Kidney tubule cell (primary cell): Measurements from ENCODE around the gene USP8.

Experiments used
- DNase-seq: peaks from one replicate; pipeline ENCODE4 v3.0.0-alpha.2; 2018; ENCODE audit warnings: low spot score

Gene USP8

DNA sequence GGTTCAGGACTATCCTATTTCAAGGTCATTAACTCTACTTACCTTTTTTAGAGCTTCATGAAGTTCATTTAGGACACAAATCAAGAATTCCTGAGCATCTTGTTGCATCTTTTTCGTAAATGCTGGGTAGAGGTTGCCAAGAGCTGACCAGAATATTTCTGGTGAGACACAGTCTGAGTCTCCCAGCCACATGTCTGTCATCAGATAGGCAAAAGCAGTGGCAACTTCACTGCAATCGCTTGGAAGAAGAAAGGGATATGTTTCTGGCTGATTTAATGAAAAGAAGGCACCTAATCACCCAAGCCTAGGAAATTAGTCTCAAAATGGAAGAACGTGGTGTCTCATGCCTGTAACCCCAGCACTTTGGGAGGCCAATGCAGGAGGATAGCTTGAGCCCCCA, 119.4 kb downstream of the USP8 start:
- DNase-seq: no peak

DNA sequence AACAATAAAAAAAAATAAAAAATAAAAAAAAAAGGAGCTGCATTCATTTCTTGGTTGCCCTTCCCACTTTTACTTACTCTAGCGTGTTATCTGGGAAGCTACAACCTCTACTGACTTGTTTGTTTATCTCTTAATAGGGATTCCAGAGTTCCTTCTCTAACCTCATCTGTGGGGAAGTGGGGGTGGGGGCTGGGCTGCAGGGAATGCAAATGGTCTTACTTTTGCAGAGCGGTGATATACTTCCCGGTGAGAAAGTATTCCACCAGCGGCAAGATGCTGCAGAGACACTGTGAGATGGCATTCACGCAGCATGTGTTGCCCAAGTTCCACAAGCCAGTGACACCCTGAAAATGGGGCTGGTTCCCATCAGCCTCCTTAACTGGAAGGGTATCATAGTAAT, 120.2 kb downstream of the USP8 start:
- DNase-seq: no peak

DNA sequence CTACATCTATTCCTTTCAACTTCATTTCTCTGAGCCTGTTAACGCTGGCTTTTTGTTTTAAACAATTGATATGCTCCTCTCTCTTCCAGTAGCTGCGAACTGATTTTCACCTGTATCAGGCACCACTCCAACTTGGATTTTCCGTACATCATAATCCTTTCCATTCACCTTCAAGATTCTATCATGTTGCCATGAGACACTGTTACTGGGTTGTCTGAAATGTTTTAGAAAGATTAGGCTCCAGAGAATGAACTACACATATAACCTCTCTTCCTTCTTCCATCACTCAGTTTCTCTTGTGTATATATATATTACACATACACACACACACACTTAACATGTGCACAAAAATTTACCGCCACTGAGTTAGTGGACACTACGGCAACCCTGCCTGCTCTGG, 122.4 kb downstream of the USP8 start, which contains the start of gene USP50:
USP50 (minus strand) TSS at position 101 of the 400 bp plus-strand sequence. CDS start 141 bp downstream, outside the sequence.
- DNase-seq: no peak

DNA sequence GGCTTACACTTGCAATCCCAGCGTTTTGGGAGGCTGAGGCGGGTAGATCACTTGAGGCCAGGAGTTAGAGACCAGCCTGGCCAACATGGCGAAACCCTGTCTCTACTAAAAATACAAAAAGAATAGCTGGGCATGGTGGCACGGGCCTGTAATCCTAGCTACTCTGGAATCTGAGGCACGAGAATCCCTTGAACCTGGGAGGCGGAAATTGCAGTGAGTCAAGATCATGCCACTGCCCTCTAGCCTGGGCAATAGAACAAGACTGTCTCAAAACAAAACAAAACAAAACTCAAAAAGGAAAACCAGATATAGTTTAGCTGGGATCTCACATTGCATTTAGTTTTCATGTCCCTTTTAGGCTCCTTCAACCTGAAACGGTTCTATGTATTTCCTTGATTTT, 125.1 kb downstream of the USP8 start:
- peak; percentile 11 for DNase-seq

DNA sequence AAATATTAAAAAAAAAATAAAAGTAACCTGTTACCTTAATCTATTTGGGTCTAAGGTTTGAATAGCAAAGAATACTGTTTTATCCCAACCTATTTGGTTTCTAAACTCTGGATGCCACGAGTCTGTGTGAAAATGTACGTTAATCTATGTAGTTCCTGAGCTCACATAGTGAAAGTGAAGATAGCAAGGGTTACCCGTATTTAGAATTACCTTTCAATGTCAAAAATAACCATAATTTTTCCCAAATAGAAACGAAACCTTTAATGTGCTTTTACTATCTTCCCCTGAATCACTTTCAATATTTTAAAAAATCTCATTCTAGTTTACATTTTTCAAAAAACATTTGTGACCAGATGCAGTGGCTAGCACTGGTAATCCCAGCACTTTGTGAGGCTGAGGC, 128.0 kb downstream of the USP8 start:
- no peak for DNase-seq

DNA sequence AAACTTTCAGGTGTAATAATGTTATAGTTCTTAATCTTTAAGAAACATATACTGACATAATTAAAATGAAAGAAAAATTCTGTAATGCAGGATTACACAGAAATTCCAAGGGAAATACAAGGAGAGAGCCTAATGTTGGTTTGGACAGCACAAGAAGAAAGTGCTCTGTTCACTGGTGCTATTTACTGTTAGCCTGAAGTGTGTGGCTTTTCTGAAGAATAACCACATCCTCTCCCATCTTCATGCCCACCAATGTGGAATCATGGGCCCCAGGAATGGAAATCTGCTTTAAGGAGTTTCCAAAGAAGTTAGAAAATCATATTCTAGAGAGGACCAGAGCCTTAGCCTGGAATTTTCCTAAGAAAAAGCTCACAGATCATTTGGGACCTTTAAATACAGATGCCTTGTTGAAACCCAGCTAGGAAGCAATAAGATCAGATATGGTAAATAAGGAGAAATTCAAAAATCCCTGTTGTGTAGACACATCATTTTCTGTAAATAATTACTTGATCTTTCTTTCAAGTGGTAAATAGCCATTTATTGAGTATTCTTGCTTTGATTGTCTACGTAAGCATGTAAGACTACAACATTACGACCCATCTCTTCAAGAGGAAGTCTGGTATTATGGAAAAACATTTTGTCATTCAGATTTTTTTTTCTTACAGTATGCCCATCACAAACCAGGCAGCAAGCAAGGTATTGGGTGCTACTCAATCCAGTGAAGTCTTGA, 132.6 kb downstream of the USP8 start:
- no peak for DNase-seq

DNA sequence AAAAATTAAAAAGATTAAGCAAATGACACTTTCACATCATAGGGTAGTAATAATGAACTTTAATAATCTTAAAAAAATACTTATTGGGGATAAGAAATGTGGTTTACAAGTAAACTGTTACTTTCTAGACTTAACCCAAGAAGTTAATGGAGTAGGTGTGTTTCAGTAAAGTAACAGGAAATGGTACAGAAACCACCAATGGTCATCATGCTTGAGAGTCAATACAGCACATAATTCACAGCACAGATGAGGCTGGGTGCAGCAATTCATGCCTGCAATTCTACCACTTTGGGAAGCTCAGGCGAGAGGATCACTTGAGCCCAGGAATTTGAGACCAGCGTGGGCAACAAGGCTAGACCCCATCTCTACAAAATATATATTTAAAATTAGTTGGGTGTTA, 133.8 kb downstream of the USP8 start:
- DNase-seq: no peak

DNA sequence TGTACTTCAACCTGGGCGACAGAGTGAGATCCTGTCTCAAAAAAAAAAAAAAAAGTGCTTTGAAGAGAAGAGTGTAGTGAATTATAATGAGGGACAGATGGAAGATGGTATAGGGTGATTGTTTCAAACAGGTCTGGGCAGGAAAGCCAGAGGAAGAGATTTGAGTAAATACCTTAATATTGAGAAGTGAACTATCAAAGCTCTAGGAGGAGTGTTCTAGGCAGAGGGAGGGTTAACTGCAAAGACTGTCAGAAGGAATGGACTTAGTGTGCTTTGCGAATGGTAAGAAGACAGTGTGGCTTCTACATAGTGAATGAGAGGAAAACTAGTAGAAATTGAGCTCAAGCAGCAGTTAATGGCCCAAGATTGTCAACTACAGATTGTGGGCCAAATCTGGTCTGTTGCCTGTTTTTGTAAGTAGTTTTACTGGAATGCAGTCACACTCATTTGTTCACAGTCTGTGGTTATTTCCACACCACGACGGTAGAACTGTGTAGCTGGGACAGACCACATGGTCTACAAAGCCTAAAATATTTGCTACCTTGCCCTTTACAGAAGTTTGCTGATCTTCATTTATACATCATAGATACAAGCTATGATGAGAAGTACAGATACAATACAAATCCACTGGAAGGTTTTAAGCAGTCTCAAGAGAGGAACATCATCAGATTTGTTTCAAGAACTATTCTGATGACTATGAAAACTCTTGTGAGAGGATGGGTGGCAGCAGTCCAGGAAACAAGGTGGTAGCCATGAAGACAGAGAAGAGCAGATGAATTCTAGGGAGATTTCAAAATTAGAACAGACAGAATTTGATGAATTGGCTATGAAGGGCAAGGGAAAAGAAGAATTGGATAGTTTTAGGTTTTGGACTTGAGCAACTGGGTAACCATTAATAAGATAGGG, 138.8 kb downstream of the USP8 start:
- no peak for DNase-seq

DNA sequence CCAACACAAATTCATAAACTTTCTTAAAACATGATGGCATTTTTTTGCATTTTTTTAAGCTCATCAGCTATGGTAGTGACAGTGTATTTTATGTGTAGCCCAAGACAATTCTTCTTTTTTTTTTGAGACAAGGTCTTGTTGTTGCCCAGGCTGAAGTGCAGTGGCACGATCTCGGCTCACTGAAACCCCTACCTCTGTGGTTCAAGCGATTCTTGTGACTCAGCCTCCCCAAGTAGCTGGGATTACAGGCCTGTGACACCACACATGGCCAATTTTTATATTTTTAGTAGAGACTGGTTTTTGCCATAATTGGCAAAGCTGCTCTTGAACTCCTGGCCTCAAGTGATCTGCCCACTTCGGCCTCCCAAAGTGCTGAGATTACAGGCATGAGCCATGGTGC, 139.6 kb downstream of the USP8 start:
- DNase-seq: no peak
